GM12878 (cell line): ENCODE results near the gene PTPRB. TPM values are rescaled to one million over a fixed set of nuclear protein-coding genes. Genes with fewer than 3 reads are reported as not detected.

Experiments used
- ATAC-seq: fragments of 200-7000 bp; cut with Tn5 transposase; 3 replicates; pipeline ENCODE4 v1.9.1; 2020; ENCODE audit warnings: mild to moderate bottlenecking, moderate library complexity
- BruUV-seq: library from RNA; stranded (reverse); fragments of 400-500 nt; replicated peaks from 2 replicates; lab custom pipeline; 2021; lab: Mats Ljungman, UMichigan
- CTCF ChIA-PET: fragments of 300-600 bp; sonication (Branson Sonifier 250); formaldehyde crosslinking; extraction: SDS; loops from one replicate; lab custom pipeline; 2021; ENCODE audit warnings: inconsistent platforms; lab: Yijun Ruan, JAX
- POLR2A ChIA-PET: fragments of 350-600 bp; formaldehyde crosslinking; extraction: SDS; loops from one replicate; lab custom pipeline; 2021; ENCODE audit warnings: inconsistent platforms; lab: Charles Lee
- RAD21 ChIA-PET: fragments of 300-600 bp; sonication (Branson Sonifier 250); formaldehyde crosslinking; loops from one replicate; lab custom pipeline; 2023; ENCODE audit warnings: antibody characterized with exemption; ENCODE audit not compliant: unreplicated experiment; lab: Charles Lee
- SMC1A ChIA-PET: fragments of 300-600 bp; sonication (Branson Sonifier 250); formaldehyde crosslinking; loops from one replicate; lab custom pipeline; 2023; ENCODE audit not compliant: unreplicated experiment, uncharacterized antibody; lab: Charles Lee
- DNase-seq: peaks from one replicate; pipeline ENCODE4 v3.0.0-alpha.2; 2011; ENCODE audit warnings: low read depth, low spot score
- FAIRE-seq: peaks from 3 replicates; lab custom pipeline; 2011; peaks lifted over from hg19 to GRCh38; lab: Jason Lieb, UNC
- H2AFZ ChIP-seq: 2 replicates; pipeline ENCODE4 v1.6.0; 2011; ENCODE audit warnings: low read depth, low read length, control low read depth; ENCODE audit not compliant: control insufficient read depth
- H3K27ac ChIP-seq: 2 replicates; pipeline ENCODE4 v1.5.1; 2011; ENCODE audit warnings: control low read depth; ENCODE audit not compliant: control insufficient read depth, insufficient read depth
- H3K27me3 ChIP-seq, 2 experiments: replicated peaks in 1 of 2; 2 replicates each; pipeline versions ENCODE4 v1.6.0 to v1.6.1; 2011; ENCODE audit warnings: low read length in 1 of 2; ENCODE audit not compliant: control insufficient read depth in 2 of 2, insufficient read depth in 2 of 2
- H3K36me3 ChIP-seq, 2 experiments: 2 replicates each; pipeline ENCODE4 v1.5.1; 2011; ENCODE audit warnings: low read length in 1 of 2; ENCODE audit not compliant: control insufficient read depth in 2 of 2, insufficient read depth in 2 of 2
- H3K4me1 ChIP-seq: 2 replicates; pipeline ENCODE4 v1.6.1; 2011; ENCODE audit warnings: mild to moderate bottlenecking, low read length, moderate library complexity, mixed read lengths; ENCODE audit not compliant: control insufficient read depth, insufficient read depth
- H3K4me2 ChIP-seq: 2 replicates; pipeline ENCODE4 v1.6.0; 2011; ENCODE audit warnings: control low read depth; ENCODE audit not compliant: control insufficient read depth, insufficient read depth
- H3K4me3 ChIP-seq: fragments of 200-600 bp; sonication (generic); 2 replicates; pipeline ENCODE4 v1.5.1; 2016
- H3K79me2 ChIP-seq: 2 replicates; pipeline ENCODE4 v1.6.0; 2011; ENCODE audit warnings: low read length; ENCODE audit not compliant: control insufficient read depth, insufficient read depth
- H3K9ac ChIP-seq: 2 replicates; pipeline ENCODE4 v1.8.0; 2011; ENCODE audit warnings: low read length, control low read depth, mixed read lengths; ENCODE audit not compliant: control insufficient read depth, insufficient read depth
- H3K9me3 ChIP-seq: replicated peaks from 3 replicates; pipeline ENCODE4 v1.5.1; 2011; ENCODE audit warnings: mild to moderate bottlenecking, low read length; ENCODE audit not compliant: control insufficient read depth, insufficient read depth
- H4K20me1 ChIP-seq: 2 replicates; pipeline ENCODE4 v1.6.0; 2011; ENCODE audit not compliant: control insufficient read depth, insufficient read depth
- BCLAF1 ChIP-seq: fragments of 450-650 bp; IDR thresholded peaks from 2 replicates; pipeline ENCODE4 v1.6.1; 2017; ENCODE audit warnings: antibody characterized with exemption, mild to moderate bottlenecking, moderate library complexity
- DPF2 ChIP-seq: fragments of 450-650 bp; IDR thresholded peaks from 2 replicates; pipeline ENCODE4 v1.6.1; 2017; ENCODE audit warnings: mild to moderate bottlenecking
- E2F4 ChIP-seq: IDR thresholded peaks from 2 replicates; pipeline ENCODE4 v1.6.1; 2012; ENCODE audit warnings: low read depth, low read length, improper control_type of control experiment
- EP300 ChIP-seq, 2 experiments: fragments of 150-350 bp in 1 of 2; IDR thresholded peaks; 2 replicates each; pipeline ENCODE4 v1.6.1; 2011 to 2012; ENCODE audit warnings: low read depth in 2 of 2, low read length in 2 of 2, borderline replicate concordance in 1 of 2, improper control_type of control experiment in 1 of 2, inconsistent platforms in 1 of 2; ENCODE audit not compliant: control insufficient read depth in 1 of 2
- FOXK2 ChIP-seq: fragments of 450-650 bp; IDR thresholded peaks from 2 replicates; pipeline ENCODE4 v1.6.1; 2017; ENCODE audit warnings: mild to moderate bottlenecking, moderate library complexity
- HDAC2 ChIP-seq: fragments of 200-600 bp; sonication (generic); IDR thresholded peaks from 2 replicates; pipeline ENCODE4 v1.6.1; 2017
- HSF1 ChIP-seq: fragments of 150-350 bp; IDR thresholded peaks from 2 replicates; pipeline ENCODE4 v1.6.1; 2014; ENCODE audit warnings: mild to moderate bottlenecking, low read depth, low read length
- IKZF2 ChIP-seq, 2 experiments: fragments of 450-650 bp; IDR thresholded peaks; 2 replicates each; pipeline ENCODE4 v1.6.1; 2017; ENCODE audit warnings: mild to moderate bottlenecking in 2 of 2, moderate library complexity in 2 of 2
- JUND ChIP-seq: IDR thresholded peaks from 2 replicates; pipeline ENCODE4 v1.6.1; 2012; ENCODE audit warnings: low read depth, mild to moderate bottlenecking, low read length, improper control_type of control experiment, moderate library complexity
- NR2F1 ChIP-seq: fragments of 450-650 bp; conservative IDR thresholded peaks from 2 replicates; pipeline ENCODE4 v1.6.1; 2017; ENCODE audit warnings: mild to moderate bottlenecking
- RAD21 ChIP-seq: IDR thresholded peaks from 2 replicates; pipeline ENCODE4 v1.6.1; 2011; ENCODE audit warnings: mild to moderate bottlenecking, low read depth, low read length, moderate library complexity; ENCODE audit not compliant: insufficient read depth
- RAD51 ChIP-seq: fragments of 450-650 bp; IDR thresholded peaks from 2 replicates; pipeline ENCODE4 v1.6.1; 2016; ENCODE audit warnings: moderate library complexity, mild to moderate bottlenecking, inconsistent platforms
- SUPT20H ChIP-seq: IDR thresholded peaks from 2 replicates; pipeline ENCODE4 v1.6.1; 2011; ENCODE audit warnings: low read depth, mild to moderate bottlenecking, low read length, moderate library complexity, borderline replicate concordance; ENCODE audit not compliant: control insufficient read depth
- ZNF207 ChIP-seq: fragments of 450-650 bp; IDR thresholded peaks from 2 replicates; pipeline ENCODE4 v1.6.1; 2014; ENCODE audit warnings: antibody characterized with exemption, mild to moderate bottlenecking, borderline replicate concordance
- ZNF384 ChIP-seq: IDR thresholded peaks from 2 replicates; pipeline ENCODE4 v1.6.1; 2012; ENCODE audit warnings: low read depth, mild to moderate bottlenecking, low read length, improper control_type of control experiment, borderline replicate concordance
- WGBS: methylation state at CpG from one replicate; pipeline ENCODE4 v1.1.6; 2016; ENCODE audit warnings: low lambda C conversion rate; ENCODE audit not compliant: insufficient replicate concordance, insufficient coverage; ENCODE audit errors: missing lambda C conversion rate; 5-methylcytosine and 5-hydroxymethylcytosine counted together
- in situ Hi-C: fragments of 300-500 bp; cut with MboI; formaldehyde crosslinking; loops from 9 replicates; pipeline ENCODE4 v1.14.3; 2018; ENCODE audit warnings: mixed read lengths
- intact Hi-C: fragments of 100-400 bp; cut with micrococcal nuclease; formaldehyde crosslinking; loops from one replicate; pipeline ENCODE4 v1.14.2; 2022; ENCODE audit not compliant: unreplicated experiment
- polyA plus RNA-seq, 11 experiments: library from polyadenylated mRNA; depleted of rRNA in 4 of 11; unstranded in 6 of 11; stranded (reverse) in 5 of 11; fragments of >200 nt; fragmentation: Nextera tagmentation in 4 of 11; fragmentation: Illumina TruSeq in 1 of 11; extraction: Ambion mirVana in 4 of 11; extraction: Trizol in 1 of 11; gene quantifications; 1 replicate in 1 of 11; 2 replicates in 10 of 11; pipeline versions ENCODE4 v1.2.1 to v1.2.3, GENCODE V29; 2011 to 2016; ENCODE audit warnings: inconsistent platforms in 2 of 11, missing spikeins in 2 of 11, low read depth in 1 of 11
- total RNA-seq, 4 experiments: library from RNA; depleted of rRNA in 3 of 4; stranded (reverse); fragments of >200 nt in 3 of 4; fragmentation: Illumina TruSeq in 1 of 4; extraction: Trizol in 1 of 4; gene quantifications; 2 replicates each; pipeline versions ENCODE4 v1.2.1 to v1.2.3, GENCODE V29; 2013 to 2021

Gene PTPRB
- total and polyA plus RNA-seq, 10 of the 15 experiments (the other 5 are each of a cell fraction or from before 2014, with no cell fraction given) = 0.03 to 0.35 (median 0.05) TPM

DNA sequence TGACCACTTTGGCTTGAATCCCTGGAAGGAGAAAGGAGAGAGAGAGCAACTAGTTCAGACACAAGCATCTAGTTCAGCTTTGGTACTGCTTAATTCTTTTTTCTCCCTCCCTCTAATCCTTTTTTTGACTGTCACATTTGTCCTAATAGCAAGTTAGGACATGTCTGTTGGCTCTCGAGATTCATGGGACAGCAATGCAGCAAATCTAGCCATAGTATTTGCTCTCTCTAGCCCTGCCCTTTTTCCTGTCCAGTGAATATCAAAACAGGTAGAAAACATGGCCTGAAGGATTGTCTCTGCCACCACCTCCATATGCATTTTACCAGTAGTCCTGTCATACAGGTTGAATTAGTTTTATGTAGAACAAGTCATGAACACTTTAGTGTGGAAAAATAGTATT is 116.4 kb downstream of the PTPRB start:
- no peak overlapping the region for H2AFZ ChIP-seq
- H3K4me3 ChIP-seq = no peak overlapping the region
- H3K36me3 ChIP-seq = no peaks in the 10 kb centered on the region
- no peak for ATAC-seq
- in situ Hi-C loops (no loop called here), intact Hi-C loops (no loop called here)
- H3K79me2 ChIP-seq = no peaks in the 10 kb centered on the region
- TF ChIP-seq NR2F1 (no peak), ZNF207 (no peak), FOXK2 (no peak), JUND (no peak), HSF1 (no peak), SUPT20H (no peak), IKZF2 (IDR thresholded peaks at IDR 0.05) (no peak), RAD51 (no peak), EP300 (IDR thresholded peaks at IDR 0.05; ENCODE audit: borderline replicate concordance in 1 of 2, control insufficient read depth in 1 of 2, low read depth in 2 of 2, low read length in 2 of 2) (no peak), E2F4 (no peak), BCLAF1 (no peak), RAD21 (no peak), DPF2 (no peak), ZNF384 (no peak), HDAC2 (no peak)
- CTCF ChIA-PET = no interaction called here
- no peak overlapping the region for H3K9ac ChIP-seq
- no peak for FAIRE-seq
- no peak overlapping the region for H3K4me2 ChIP-seq
- no peaks in the 10 kb centered on the region; the same call in 2 of the 3 replicates for H3K9me3 ChIP-seq
- POLR2A ChIA-PET = no interaction called here
- SMC1A ChIA-PET = interaction anchor here (0.8 to 1.1 kb wide), 2 partner anchors 12 to 17 kb away, joined by 3 to 4 read pairs; no protein-coding TSS in a partner anchor
- RAD21 ChIA-PET = no interaction called here
- no peaks in the 10 kb centered on the region for H3K27me3 ChIP-seq
- DNase-seq = no peak
- no TSS peak for BruUV-seq
- H3K27ac ChIP-seq = no peak overlapping the region
- WGBS = 43% methylated on average over 1 of the region's 1 CpG
- no peaks in the 10 kb centered on the region for H3K4me1 ChIP-seq
- H4K20me1 ChIP-seq = no peaks in the 10 kb centered on the region
